GM19395 (cell line): ENCODE measurements around the gene ATXN3.
"Not testable (repeated sequence)": the region's sequence is repeated elsewhere in the genome, so short reads cannot be mapped to it uniquely, and the experiment has no call there.

ENCODE experiments used
- ATAC-seq: cut with Tn5 transposase; IDR thresholded peaks from one replicate; pipeline ENCODE4 v1.9.1; 2021; ENCODE audit warnings: mild to moderate bottlenecking, moderate library complexity; ENCODE audit not compliant: unreplicated experiment

ATXN3 gene

DNA sequence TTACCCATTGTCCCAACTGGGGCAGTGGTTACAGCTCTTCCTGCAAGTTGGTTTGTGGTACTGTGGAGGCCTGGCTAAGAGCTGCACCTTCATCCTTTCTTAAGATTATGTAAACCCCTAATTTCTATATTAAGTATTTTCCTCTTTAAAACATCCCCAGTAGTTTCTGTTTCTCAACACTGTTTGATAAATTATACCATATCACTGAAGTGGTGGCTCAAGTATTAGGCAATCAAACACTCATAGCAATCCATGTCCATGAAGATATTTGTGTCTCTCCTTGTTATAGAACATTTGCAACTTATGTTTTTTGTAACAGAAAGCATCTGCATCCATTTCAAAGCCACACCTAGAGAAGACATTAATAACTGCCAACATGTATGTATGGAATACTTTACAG lies 31.8 kb downstream of the ATXN3 start:
- no peak for ATAC-seq

DNA sequence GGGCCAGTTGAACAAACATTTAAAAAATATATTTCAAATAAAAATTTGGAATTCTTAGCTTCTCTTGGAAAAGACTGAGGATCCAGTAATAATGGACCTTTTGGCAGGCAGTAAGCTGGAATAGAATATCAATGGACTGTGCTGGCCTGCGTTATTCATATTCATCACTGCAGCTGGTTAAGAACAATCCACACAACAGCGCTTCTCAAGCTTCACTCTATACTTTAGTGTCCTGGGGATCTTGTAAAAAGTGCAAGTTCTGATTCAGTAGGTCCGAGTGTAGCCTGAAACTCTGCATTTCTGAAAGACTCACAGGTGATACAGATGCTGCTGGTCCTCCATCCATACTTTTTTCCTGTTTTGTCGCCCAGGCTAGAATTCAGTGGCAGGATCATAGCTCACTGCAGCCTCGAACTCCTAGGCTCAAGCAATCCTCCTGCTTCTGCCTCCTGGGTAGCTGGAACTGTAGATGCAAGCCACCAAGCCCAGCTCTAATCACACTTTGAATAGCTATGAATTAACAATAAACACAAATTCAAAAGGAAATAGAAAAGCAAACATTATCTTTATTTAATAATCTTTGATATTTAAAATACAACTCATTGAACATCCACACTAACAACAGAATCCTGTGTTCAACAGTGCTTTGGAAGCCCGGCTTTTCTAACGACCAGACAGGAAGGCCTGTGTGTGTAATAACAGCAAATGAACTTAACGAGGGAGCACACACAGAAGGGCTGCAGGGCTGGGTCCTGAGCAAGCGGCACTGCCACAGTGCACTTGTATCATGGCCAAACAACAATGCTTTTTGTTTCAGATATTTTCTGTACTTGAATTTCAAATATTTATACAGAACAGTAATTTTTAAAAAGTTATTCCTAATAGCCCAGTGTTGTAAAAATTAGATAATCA lies 48.1 kb downstream of the ATXN3 start:
- ATAC-seq: no peak

DNA sequence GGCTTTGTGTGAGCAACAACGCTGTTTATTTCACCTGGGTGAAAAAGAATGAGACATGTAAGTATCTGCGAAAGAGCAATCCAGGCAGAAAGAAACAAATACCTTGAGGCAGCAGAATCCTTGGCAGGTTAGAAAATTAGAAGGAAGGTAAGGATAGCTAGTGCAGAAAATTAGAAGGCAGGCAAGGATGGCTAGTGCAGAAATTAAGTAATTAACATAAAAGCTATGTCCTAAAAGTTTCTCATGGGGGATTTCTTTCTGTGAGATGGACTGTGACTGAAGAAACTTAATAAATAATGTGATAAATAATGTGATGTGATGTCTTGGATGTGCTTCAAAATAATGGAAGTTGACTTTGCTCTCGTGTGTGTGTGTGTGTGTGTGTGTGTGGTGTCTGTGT lies 56.6 kb downstream of the ATXN3 start:
- no peak for ATAC-seq

DNA sequence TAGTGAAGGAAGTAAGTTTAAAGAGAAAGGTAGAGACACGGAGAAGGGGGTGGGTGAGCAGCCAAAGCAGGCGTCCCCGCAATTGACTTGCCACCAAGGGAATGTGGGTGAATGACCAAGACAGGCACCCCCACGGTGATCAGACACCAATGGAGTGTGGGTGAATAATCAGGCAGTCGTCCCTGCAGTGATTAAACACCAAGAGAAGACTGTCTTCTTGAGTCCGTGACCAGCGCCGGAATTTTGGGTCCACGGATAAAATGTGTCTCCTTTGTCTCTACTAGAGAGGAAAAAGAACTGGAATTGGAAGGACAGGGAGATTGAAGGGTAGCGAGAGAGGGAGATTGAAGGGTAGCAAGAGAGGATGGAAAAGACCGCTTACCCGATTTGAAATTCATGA lies 57.2 kb downstream of the ATXN3 start:
- not testable (repeated sequence) for ATAC-seq

DNA sequence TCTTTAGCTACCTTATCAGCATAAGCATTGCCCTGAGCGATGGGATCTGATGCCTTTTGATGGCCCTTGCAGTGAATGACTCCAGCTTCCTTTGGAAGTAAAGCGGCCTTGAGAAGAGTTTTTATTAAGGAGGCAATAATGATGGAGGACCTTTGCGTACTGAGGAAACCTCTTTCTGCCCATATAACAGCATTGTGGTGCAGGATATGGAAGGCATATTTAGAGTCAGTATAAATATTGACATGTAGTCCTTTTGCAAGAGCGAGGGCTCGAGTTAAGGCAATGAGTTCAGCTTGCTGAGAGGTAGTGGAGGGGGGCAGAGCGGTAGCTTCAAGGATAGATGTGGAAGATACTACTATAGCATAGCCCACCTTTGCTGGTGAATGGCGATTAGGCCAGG lies 60.5 kb downstream of the ATXN3 start:
- not testable (repeated sequence) for ATAC-seq

DNA sequence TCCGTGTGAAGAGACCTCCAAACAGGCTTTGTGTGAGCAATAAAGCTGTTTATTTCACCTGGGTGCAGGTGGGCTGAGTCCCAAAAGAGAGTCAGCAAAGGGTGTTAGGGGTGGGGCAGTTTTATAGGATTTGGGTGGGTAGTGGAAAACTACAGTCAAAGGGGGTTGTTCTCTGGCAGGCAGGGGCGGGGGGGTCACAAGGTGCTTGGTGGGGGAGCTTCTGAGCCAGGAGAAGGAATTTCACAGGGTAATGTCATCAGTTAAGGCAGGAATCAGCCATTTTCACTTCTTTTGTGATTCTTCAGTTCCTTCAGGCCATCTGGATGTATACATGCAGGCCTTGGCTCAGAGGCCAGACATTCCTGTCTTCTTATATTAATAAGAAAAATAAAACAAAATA lies 64.6 kb downstream of the ATXN3 start:
- not testable (repeated sequence) for ATAC-seq

DNA sequence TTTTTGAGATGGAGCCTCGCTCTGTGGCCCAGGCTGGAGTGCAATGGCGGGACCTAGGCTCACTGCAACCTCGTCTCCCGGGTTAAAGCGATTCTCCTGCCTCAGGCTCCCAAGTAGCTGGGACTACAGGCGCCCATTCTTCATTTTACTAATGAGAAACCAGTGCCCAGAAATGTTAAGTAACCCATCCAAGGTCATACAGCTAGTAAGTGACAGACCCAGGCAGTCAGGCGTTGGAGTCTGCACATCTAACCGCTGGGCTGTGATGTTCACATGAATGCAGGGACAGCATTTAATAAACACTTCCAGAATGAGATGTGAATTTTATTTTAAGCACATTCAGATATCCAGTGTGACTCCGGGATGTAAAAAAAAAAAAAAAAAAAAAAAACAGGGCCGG lies 65.2 kb downstream of the ATXN3 start:
- ATAC-seq: no peak

DNA sequence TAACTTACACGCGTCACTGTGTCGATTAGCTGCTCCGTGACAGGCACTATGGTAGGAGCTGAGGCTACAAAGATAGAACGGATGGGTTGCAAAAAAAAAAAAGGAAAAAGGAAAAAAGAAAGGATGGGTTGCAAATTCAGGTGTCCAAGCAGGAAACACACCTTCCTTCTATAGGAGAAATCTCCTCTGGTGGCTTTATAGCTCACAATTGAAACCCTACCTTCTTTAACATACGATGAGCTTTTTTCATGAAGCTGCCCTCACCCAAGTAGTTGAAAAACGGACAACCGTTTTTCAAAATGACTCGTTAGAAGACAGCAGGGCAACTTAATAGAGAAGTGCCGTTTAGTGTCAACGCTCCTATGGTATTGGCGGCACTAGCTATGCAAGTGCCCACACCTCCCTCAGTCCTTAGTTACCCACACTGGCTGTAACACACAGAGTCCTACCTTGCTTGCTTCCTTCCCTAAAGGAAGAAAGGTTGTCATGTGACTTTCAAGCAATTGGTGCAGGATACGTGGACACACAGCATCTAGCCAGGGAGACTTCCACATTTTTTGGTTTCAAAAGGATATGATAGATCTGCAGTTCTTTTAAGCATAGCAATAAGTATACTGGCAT lies 65.8 kb downstream of the ATXN3 start:
- ATAC-seq: no peak

DNA sequence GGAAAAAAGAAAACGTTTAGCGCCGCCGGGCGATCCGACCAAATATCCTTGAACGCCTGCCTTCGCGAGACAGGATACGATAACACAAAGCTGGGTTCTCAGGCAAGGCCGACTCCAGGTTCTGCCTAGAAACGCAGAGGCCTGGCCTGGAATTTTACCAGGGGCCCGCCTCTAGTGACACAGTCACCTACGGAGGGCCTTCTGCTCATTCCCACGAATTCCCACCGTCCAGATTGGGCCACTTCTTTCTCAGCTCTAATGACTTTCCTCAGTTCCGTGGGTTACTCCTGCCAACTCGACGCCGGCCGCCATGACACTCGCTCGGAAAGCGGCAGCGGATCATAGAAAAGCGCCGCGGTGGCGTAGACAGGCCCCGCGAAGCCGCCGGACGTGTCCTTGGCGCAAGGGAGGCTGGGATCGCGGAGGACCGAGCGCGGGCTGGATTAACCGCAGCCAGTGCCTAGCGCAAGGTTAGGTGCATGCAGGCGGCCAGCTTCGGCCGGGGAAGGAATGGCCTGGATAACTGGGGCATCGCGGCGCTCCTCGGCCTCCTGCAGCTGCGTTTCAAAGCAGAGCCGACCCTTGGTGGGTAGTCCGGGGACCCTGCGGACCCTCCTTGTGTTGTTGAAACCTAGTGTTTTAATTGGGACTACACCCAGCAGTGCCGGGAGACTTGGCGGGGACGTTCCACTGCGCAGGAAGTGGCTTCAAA lies 66.5 kb downstream of the ATXN3 start, which contains the start of gene TRIP11:
TRIP11 (minus strand) TSS at position 341 of the 712 bp plus-strand sequence. CDS start 374 bp downstream, outside the sequence.
- ATAC-seq: peak; percentile 95

DNA sequence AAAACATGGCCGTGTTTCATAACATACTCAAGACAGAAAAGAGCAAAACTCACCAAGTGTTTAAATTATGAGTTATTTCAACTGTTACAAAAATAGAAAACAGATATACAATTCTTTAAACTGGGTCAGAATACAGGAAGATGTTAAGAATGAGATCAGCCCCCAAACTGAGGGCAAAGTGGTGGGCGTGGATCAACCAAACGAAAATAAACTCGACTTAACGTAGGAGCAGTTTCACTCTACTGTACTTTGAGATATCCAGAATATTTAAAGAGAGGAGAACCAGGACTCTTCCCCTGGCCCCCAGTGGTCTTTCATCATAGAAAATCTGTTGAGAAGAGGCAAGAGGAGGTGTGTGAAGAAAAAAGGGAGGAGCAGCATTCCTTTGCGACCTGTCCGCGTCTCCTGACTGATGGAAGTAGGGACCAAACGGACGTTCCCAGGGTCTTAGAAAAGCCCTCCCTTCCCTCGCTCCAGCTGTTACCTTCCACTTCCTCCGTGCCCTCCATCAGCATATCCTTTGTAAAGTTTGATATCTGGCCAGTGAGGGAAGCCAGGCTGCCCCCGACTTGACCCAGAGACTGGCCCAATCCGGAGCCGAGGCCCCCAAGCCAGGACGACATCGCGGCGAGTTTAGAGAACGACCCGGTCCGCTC lies 67.2 kb downstream of the ATXN3 start:
- ATAC-seq: peak; percentile 24

DNA sequence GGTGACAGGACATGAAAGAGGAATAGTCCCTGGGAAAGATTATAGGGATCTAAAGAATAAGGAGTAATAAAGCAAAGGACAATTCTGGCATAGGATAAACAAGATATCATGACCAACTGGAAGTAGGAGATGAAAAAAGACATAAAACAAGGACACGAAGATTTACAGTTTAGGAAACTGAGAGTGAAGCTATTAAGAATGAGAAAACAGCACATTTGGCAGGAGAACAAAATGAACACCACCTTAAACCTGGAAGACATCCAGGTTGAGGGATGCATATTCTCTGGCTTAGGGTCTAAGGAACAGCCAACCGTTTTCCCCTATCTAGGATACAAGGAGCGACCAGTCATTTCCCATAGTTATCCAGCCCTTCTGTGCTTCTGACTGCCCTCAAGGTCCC lies 68.4 kb downstream of the ATXN3 start:
- no peak for ATAC-seq

DNA sequence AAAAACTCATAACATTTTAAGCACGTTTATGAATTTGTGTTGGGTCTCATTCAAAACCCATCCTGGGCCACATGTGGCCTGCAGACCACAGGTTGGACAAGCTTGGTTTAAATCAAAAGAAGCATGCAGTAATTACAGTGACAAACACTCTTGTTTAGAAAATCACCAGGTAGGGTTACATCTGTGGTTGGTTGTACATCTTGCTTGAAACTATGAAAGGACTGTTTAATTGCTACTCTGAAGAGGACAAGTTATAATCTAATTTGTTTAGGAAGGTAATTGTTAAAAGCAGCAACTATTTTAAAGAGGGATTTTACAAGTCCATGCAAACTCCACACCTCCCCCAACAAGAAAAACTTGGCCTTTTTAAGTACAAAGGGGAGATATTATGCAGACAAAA lies 70.5 kb downstream of the ATXN3 start:
- ATAC-seq: no peak

DNA sequence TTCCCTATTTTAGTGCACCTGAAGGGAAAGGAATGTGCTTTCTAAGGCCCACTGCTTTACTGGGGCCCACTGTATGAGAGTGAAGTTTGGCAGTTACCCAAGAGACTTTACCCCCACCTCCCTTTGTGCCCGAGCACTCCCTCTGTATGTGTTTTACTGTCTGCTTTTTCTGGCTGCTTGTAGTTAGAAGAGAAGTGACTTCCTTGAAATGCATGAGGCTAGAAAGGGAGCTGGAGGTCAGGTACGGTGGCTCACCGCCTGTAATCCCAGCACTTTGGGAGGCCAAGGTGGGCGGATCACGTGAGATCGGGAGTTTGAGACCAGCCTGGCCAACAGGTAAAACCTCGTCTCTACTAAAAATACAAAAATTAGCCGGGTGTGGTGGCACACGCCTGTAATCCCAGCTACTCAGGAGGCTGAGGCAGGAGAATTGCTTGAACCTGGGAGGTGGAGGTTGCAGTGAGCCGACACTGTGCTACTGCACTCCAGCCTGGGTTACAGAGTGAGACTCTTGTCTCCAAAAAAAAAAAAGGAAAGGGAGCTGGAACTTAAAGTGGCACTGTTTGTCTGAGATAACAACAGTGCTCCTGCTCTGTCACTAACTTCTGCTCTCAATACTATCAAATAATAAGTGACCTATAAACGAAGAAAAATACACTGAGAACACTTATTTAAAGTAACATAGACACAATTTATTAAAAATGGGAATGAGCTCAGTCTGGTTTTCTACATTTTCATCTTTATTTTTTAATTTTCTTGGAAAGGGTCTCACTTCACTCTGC lies 72.3 kb downstream of the ATXN3 start:
- no peak for ATAC-seq

DNA sequence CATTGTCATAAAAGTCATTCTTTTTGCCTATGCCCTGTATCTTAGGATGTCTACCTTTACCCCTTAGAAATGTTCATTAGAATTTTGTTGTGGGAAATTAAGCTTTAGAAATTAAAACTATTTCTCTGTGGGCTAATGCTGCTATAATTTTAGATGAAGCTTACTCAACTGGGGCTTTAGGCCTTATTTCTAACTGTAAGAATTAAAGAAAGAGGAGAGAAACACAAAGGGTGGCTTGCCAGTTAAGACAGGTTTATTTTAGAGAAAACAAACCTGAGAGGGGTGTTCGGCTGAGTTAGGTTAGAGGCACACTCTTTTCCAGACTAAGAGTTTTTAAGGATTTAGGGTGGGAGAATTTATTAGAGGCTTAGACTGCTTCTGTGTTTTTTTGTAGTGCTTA lies 72.9 kb downstream of the ATXN3 start:
- no peak for ATAC-seq

DNA sequence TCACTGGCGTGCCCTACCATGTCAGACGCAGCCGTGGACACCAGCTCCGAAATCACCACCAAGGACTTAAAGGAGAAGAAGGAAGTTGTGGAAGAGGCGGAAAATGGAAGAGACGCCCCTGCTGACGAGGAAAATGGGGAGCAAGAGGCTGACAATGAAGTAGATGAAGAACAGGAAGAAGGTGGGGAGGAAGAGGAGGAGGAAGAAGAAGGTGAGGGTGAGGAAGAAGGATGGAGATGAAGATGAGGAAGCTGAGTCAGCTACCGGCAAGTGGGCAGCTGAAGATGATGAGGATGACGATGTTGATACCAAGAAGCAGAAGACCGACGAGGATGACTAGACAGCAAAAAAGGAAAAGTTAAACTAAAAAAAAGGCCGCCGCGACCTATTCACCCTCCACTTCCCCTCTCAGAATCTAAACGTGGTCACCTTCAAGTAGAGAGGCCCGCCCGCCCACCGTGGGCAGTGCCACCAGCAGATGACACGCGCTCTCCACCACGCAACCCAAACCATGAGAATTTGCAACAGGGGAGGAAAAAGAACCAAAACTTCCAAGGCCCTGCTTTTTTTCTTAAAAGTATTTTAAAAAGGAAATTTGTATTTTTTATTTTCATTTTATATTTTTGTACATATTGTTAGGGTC lies 79.7 kb downstream of the ATXN3 start:
- ATAC-seq: no peak

DNA sequence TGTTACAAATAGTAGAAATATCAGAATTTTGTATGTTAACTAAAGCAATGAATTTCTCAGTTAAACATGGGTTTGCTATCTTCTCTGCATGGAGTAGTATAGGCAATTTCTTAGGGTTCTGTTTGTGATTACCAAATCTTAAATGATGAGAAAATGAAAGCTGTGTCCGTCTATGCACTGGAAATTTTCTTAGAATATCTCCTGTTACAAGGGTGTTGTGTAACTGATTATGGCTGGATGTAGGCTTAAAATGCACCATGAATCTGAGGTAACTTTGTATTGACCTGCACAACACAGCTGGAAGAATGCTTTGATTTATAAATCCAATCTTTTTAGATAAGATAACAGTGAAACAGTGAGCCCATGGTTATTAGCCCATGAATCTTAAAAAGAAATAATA lies 84.3 kb downstream of the ATXN3 start:
- ATAC-seq: no peak

DNA sequence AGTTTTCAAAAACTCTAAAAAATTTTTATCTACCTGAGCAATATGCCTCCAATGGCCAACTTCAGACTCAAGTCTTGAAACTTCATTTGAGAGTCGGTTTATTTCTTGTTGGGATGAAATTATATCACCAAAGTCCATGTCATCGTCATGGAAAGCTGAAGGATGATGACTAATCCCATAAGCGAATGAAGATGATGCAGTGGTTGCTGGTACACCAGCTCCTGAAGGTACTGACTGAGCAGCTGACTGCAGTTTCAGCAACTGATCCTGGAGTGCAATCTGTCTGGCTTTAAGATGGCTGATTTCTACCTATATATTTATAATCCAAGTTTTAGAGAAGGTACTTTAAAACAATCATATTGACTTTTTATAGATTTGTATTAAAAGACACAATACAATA lies 84.9 kb downstream of the ATXN3 start:
- ATAC-seq: no peak

DNA sequence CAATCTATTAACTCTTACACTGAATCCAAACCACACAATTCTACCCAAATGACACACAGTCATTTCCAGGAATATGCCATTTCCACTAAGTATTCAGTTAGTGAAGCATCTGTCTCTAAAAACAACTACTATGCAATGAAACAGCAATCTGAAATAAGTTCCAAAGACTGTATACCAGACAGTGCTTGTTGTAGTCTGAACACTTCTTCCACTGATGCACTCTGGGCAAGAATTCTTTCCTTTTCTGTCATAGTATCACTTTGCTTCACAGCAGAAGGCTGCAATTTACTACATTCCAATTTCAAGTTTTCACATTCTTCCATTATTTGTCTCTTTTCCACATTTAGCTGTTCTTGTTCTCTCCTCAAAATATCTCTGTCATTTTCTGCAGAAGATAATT lies 92.3 kb downstream of the ATXN3 start:
- no peak for ATAC-seq

DNA sequence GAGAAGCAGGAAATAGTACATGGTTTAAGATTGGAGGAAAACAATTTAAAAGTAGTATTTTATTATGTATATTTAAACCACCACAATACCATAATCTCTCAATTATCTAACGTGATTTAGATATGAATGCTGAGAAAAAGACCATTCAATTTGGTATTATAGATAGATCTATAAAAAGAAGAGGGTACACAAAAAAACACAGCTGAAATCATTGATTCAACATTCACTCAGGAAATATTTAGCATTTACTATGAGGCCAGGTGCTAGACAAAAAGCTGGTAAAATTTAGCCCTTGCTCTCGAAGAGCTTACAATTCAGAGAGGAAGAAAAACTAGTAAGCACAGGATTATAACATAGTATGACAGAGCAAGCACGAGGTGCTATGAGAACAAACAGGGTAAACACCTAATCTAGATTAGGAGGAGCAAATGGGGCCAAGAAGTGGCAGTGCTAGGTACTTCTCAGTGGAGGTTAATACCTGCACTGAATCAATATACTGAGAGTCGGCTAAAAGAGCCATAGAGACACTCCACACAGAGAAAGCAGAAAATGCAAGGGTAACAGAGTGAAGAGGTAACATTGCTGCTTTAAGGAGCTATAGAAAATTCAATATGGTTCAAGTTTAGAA lies 94.1 kb downstream of the ATXN3 start:
- no peak for ATAC-seq
